GM19328 (cell line): ENCODE measurements around the gene AUP1.

Experiments
- ATAC-seq: cut with Tn5 transposase; IDR thresholded peaks from one replicate; pipeline ENCODE4 v1.9.1; 2021; ENCODE audit warnings: mild to moderate bottlenecking, moderate library complexity; ENCODE audit not compliant: unreplicated experiment

AUP1 gene

GRCh38 chr2:74537140-74537539, 7.6 kb upstream of the AUP1 start:
- ATAC-seq: no peak

- no peak for ATAC-seq
These were observed 6.9 kb upstream of the AUP1 start for GRCh38 chr2:74536166-74536950.

- no peak for ATAC-seq
These were observed 6.0 kb upstream of the AUP1 start for GRCh38 chr2:74535440-74535965.

DNA sequence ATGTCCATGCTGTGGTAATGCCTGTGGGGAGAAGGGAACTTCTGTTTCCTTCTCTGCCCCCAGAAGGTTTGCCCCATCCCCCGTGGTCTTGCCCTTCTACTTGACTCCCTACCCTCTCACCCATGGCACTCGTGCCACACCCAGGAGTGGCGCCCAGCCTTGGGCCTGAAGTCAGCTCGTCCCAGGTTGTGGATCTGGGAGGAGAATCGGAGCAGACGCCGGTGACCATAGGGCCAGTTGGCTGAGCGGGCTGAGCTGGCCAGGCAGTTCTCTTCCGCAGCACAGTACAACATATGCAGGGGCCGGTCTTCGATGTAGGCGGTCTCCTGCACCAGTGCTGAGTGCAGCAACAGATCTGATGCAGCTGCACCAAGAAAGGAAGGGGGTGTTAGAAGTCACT, 4.9 kb upstream of the AUP1 start:
- ATAC-seq: no peak

- no peak for ATAC-seq
These were observed 4.0 kb upstream of the AUP1 start for GRCh38 chr2:74533464-74533863.

- no peak for ATAC-seq
These were observed 2.7 kb upstream of the AUP1 start for GRCh38 chr2:74532222-74532621.

GRCh38 chr2:74531666-74532065, 2.2 kb upstream of the AUP1 start:
- no peak for ATAC-seq

GRCh38 chr2:74530239-74531187, 1.0 kb upstream of the AUP1 start:
- ATAC-seq: no peak

DNA sequence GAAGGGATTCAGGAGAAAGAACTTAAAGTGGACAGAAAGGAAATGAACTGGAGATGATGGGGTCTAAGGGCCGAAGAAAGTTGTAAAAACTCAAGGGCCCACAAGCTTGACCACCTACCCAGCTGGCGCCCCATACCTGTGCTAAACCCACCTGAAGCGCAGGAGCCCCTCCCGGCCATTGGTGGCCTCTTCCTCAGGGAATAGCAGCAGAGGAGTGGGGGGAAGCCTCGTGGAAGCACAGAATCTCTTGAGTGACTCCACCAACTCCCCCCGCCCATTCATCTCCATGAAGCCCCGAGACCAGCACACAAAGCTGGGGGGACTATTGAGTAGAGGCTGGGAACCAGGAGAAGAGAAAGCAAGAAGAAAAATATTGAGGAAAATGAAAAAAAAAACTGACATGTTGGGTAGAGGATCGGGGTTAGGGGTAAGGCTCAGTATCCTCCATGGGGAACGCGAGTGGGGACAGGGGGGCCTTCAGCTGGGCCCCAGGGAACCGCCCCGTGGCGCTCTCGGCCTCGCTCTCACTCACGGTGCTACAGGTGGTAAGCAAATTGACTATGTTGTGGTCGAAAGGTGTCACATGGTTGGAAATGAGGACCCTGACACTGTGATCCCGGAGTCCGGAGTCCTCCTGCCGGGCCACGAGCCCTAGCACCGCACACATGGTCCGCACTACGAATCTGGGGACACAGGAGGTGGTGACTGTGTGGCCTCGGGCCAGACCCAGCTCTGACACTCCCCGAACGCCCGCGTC, 728 bp downstream of the AUP1 start:
- ATAC-seq: no peak

DNA sequence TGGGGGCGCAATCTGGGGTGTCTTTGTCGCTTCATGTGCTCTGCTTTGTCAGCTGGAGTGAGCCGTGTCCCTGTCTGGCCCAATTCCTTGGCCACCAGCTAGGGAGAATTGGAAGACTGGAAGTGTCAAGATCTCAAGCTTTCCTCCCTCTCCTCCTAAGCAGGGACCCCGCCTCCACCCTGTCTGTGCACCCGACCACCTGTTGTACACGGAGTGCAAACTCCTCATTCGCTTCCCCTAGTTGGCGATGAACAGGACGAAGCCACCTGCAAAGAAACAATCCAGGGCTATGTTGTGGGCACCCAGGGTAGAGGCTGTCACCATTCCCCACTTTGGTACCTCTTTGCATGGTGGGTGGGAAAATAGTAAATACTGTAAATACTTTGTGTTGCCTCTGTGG, 1.8 kb downstream of the AUP1 start:
- no peak for ATAC-seq

GRCh38 chr2:74526649-74527230, 2.8 kb downstream of the AUP1 start:
- ATAC-seq: no peak

GRCh38 chr2:74525717-74526648, 3.5 kb downstream of the AUP1 start, which contains the start of gene DQX1:
DQX1 (minus strand) TSS chr2:74526231; CDS start chr2:74525729, 502 bp downstream.
- ATAC-seq: no peak

GRCh38 chr2:74524955-74525716, 4.4 kb downstream of the AUP1 start:
- ATAC-seq: no peak

DNA sequence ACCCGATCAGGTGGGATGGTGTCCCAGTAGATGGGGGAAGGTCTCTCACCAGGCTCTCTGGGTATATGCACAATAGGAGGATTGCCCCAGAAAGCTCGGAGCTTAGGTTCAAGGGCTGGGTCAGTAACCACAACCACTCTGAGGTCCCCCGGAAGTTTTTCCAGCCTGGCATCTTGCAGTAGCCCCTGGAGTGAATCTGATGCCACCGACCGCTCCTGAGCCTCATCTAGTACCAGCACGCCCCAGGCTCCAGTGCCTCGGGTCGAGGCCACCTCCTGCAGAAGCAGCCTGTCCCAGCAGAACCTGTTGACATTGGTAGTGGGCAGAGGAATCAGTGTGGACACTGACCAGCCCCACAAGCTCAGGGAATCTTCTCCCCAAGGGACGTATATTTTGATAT, 5.5 kb downstream of the AUP1 start:
- no peak for ATAC-seq

DNA sequence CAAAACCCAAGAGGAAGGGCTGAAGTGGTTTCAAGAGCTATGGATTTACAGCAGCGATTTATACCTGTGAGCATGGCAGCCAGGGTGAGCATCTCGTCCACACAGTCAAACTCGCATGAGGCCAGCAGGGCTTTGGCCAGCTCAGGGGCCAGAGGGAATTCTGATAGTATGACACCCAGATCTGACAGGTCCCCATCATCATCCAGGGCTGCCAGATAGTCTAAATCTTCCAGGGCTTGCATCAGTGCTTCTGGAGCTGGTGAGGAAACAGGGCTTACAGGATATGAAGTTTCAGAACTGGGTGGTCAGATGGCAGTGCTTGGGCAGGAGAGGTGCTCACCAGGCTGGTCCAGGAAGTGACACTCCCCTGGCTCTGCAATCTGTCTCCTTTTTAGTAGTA, 7.0 kb downstream of the AUP1 start:
- ATAC-seq: no peak

DNA sequence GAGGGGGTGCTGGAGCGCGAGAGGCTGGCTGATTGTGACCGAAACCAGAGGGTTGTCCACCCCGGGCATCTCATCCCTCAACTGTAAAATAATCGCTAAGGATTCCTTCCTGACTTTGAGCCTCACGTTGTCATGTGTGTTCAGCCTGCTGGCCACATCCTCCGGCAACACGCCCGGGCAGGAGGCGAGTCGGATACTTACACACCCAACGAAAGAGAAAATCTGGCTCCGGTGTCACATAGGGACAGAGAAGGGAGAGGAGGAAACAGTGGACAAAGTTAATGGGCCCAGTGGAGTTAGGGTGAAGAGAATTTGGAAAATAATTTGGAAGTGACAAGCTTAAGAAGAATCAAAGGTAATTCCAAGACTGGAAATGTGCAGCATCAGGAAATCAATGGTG, 12.9 kb downstream of the AUP1 start:
- no peak for ATAC-seq

DNA sequence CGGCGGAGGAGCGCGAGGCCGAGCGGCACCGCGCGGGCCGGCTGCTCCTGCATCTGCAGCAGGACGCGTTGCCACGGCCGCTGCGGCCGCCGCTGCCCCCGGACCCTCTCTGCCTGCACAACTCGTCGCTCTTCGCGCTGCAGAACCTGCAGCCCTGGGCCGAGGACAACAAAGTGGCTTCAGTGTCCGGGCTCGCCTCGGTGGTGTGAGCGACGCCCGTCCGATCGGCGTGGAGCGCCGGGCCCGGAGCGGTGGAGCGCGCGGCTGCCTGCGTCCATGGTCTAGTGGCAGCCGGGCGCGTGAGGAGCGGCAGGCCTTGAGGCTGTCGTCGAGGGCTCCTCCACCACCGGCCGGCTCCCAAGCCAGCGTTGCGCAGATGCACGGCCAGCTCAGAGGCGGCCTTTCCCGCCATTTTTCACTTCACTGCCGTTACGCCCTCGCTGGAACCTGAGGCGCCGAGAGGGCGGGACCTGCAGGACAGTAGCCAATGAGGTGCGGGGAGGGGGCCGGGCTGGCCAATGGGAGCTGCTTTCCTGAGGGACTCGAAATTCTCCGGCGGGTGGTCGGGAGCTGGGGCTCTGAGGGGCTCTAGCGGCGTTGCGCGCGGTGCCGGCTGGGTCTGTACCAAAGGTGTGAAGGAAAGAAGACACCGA, 13.4 kb downstream of the AUP1 start:
- no peak for ATAC-seq

DNA sequence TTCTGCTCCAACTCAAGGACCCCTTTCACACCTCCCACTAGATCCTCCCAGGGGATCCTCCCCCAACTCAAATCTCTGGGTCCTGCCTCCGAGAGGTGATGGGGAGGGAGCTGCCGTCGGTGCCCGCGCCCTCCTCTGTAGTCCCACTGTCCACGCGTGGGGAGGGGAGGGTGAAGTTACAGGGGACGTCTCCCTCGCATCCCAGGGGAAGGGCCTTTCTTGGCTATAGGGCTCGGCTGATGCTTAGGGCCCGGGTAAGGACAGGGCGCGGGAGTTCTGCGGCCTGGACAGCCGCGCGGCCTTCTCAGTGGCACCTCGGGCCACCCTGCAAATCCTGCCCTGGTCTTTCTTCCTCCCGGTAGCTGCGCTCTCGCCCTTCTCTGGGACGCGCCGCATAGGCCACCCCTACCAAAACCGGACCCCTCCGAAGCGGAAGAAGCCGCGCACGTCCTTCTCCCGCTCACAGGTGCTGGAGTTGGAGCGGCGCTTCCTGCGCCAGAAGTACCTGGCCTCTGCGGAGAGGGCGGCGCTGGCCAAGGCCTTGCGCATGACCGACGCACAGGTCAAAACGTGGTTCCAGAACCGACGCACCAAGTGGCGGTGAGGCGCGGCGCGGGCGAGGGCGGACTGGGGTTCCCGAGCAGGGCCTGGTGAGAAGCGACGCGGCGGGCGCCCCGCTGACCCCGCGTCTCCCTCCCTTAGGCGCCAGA, 14.1 kb downstream of the AUP1 start:
- no peak for ATAC-seq
